RWPE2 (cell line): ENCODE results near the gene NMNAT2.

Experiments
- ATAC-seq: fragments of 200-7000 bp; cut with Tn5 transposase; 3 replicates; pipeline ENCODE4 v1.9.1; 2021; ENCODE audit warnings: low read depth
- DNase-seq: peaks from one replicate; pipeline ENCODE4 v3.0.0-alpha.2; 2020; ENCODE audit warnings: low spot score
- H3K27ac ChIP-seq: fragments of 450-650 bp; 2 replicates; pipeline ENCODE4 v1.5.1; 2017; ENCODE audit warnings: mild to moderate bottlenecking; ENCODE audit not compliant: poor library complexity, severe bottlenecking
- H3K27me3 ChIP-seq: fragments of 250-450 bp; sonication (Bioruptor Pico); 2 replicates; pipeline ENCODE4 v1.5.1; 2021; ENCODE audit warnings: mild to moderate bottlenecking, moderate library complexity; ENCODE audit not compliant: insufficient read depth, poor library complexity, severe bottlenecking
- H3K36me3 ChIP-seq: fragments of 250-450 bp; sonication (Bioruptor Pico); 2 replicates; pipeline ENCODE4 v1.5.1; 2020; ENCODE audit warnings: low read depth, mild to moderate bottlenecking, moderate library complexity
- H3K4me1 ChIP-seq: fragments of 250-450 bp; sonication (Bioruptor Pico); 2 replicates; pipeline ENCODE4 v1.5.1; 2021; ENCODE audit warnings: mild to moderate bottlenecking, moderate library complexity; ENCODE audit not compliant: insufficient read depth, poor library complexity, severe bottlenecking
- H3K4me3 ChIP-seq: fragments of 250-450 bp; sonication (Bioruptor Pico); 2 replicates; pipeline ENCODE4 v1.5.1; 2021; ENCODE audit warnings: mild to moderate bottlenecking, moderate library complexity; ENCODE audit not compliant: severe bottlenecking
- H3K9me3 ChIP-seq: fragments of 250-450 bp; sonication (Bioruptor Pico); 2 replicates; pipeline ENCODE4 v1.5.1; 2021; ENCODE audit warnings: mild to moderate bottlenecking, moderate library complexity; ENCODE audit not compliant: severe bottlenecking
- TF ChIP-seq, protein P1 (sequence below): fragments of 450-650 bp; IDR thresholded peaks from one replicate; pipeline ENCODE4 v1.5.1; 2017; ENCODE audit warnings: mild to moderate bottlenecking, moderate library complexity; ENCODE audit not compliant: poor library complexity, severe bottlenecking

NMNAT2 gene

DNA sequence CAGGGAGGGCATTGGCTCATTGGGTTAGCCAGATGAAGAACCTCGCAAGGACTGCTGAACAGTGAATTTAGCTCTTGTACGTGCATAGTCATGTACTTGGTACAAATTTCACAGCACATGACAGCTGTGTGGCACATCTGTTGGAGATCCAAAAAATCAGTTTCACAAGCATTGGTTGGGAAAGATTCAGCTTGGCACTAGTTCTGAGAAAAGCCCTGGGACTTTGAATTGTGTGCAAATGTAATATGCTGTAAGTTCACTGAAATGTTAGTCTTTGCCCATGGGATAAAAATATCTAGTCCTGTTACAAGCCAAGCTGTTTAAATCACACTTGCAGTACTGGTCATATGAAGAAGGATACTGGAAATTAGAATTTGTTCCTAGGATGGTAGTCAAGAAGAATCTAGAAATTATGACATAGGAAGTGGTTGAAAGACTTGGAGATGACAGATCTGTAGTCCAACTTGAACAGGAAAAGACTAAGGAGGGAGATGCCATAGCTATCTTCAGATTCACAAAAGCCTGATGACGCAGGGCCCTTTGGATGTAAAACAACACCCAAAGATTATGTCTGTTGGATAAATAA is 212.9 kb downstream of the NMNAT2 start:
- DNase-seq, result no peak
- no peaks in the 10 kb centered on the region for H3K27me3 ChIP-seq
- peaks cover 36% of the 10 kb centered on the region for H3K4me1 ChIP-seq
- no peaks in the 10 kb centered on the region for H3K9me3 ChIP-seq
- ATAC-seq, result no peak
- H3K4me3 ChIP-seq, result no peak overlapping the region
- H3K27ac ChIP-seq, result peak overlapping the region; percentile 96
- TF ChIP-seq, protein P1, sequence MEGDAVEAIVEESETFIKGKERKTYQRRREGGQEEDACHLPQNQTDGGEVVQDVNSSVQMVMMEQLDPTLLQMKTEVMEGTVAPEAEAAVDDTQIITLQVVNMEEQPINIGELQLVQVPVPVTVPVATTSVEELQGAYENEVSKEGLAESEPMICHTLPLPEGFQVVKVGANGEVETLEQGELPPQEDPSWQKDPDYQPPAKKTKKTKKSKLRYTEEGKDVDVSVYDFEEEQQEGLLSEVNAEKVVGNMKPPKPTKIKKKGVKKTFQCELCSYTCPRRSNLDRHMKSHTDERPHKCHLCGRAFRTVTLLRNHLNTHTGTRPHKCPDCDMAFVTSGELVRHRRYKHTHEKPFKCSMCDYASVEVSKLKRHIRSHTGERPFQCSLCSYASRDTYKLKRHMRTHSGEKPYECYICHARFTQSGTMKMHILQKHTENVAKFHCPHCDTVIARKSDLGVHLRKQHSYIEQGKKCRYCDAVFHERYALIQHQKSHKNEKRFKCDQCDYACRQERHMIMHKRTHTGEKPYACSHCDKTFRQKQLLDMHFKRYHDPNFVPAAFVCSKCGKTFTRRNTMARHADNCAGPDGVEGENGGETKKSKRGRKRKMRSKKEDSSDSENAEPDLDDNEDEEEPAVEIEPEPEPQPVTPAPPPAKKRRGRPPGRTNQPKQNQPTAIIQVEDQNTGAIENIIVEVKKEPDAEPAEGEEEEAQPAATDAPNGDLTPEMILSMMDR, result no peak
- peaks cover 95% of the 10 kb centered on the region for H3K36me3 ChIP-seq

DNA sequence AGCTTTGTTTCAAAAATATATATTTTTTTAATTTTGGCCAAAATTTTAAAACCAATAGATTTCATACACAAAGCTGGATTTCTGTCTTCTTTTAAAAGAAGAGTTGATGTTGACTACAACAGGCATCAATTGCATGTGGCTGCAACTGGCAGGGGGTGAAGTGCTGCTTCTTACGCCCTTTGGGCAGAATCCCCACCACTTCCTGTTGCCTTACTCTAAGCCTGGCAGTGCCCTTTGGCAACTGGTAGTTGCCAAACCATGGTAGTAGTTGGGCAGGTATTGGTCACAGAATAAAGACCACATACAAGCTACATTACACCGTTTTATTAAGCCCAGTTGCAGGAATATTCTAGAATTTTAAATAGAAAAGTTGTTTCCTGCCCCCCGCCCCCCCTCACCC is 215.1 kb downstream of the NMNAT2 start:
- DNase-seq (no peak), ATAC-seq (no peak)
- Histone ChIP-seq H3K27ac (peak overlapping the region; percentile 96), H3K27me3 (no peaks in the 10 kb centered on the region), H3K9me3 (no peaks in the 10 kb centered on the region), H3K4me1 (peaks cover 31% of the 10 kb centered on the region), H3K36me3 (peaks cover 91% of the 10 kb centered on the region), H3K4me3 (no peak overlapping the region)
- TF ChIP-seq, protein P1, result no peak

DNA sequence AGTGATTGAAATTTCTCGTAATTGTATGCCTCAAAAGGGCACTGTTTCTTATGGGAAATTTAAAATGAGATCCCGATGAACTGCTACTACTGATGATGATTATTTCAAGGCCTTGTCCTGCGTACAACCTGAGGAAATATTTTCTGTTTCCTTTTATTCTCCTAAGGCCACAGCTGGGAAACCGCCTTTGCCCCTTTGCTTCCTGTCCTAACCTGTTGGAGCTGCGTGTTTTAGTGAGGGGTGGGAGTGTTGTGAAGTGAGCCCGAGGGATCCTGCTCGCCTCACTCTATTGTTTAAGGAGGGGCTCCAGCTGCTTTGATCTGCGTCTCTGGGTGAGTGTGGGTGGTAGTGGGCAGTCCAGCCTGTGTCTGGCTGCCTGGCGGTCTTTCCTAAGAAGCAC is 217.7 kb downstream of the NMNAT2 start:
- no peaks in the 10 kb centered on the region for H3K9me3 ChIP-seq
- no peak overlapping the region for H3K4me3 ChIP-seq
- ATAC-seq, result no peak
- DNase-seq, result no peak
- TF ChIP-seq, protein P1, result no peak
- H3K36me3 ChIP-seq, result peaks cover 88% of the 10 kb centered on the region
- H3K27ac ChIP-seq, result peak overlapping the region; percentile 96
- peaks cover 38% of the 10 kb centered on the region for H3K4me1 ChIP-seq
- no peaks in the 10 kb centered on the region for H3K27me3 ChIP-seq

DNA sequence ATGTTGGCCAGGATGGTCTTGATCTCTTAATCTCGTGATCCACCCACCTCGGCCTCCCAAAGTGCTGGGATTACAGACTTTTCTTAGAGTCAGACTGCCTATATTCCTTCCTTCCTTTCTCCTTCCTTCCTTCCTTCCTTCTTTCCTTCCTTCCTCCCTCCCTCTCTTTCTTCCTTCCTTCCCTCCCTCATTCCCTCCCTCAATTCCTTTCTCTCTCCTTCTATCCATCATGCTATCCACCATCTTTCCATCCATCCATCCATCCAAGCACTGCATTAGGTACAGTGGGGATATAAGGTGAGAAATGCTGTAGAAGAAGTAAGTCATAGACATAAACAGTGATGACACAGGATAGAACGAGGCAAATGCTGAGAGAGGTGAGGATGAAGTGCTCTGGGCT is 218.9 kb downstream of the NMNAT2 start:
- Histone ChIP-seq H3K27me3 (no peaks in the 10 kb centered on the region), H3K4me1 (peaks cover 47% of the 10 kb centered on the region), H3K36me3 (peaks cover 88% of the 10 kb centered on the region), H3K4me3 (no peak overlapping the region), H3K9me3 (no peaks in the 10 kb centered on the region), H3K27ac (peak overlapping the region; percentile 96)
- ATAC-seq (no peak), DNase-seq (no peak)
- TF ChIP-seq, protein P1, result no peak

DNA sequence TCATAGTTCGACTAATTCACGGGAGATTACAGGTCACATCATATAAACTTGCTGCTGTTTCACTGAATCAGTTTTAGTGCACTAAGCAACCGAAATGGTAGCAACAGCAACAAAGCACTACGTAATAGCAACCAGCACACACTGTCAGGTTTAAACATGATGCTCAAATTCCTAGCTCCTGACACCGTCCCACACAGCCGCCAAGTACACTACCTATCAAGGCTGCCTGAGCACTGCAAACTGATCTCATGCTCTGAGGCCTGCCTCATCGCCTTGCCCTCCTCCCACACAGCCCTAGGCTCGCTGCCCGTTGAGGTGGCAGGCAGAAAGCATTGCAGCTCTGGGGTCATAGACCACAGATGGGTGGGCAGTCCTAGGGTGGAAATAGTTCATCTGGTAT is 219.7 kb downstream of the NMNAT2 start:
- Histone ChIP-seq H3K4me1 (peaks cover 53% of the 10 kb centered on the region), H3K9me3 (no peaks in the 10 kb centered on the region), H3K36me3 (peaks cover 83% of the 10 kb centered on the region), H3K27ac (peak overlapping the region; percentile 96), H3K4me3 (no peak overlapping the region), H3K27me3 (no peaks in the 10 kb centered on the region)
- TF ChIP-seq, protein P1, result no peak
- ATAC-seq (peak; percentile 90), DNase-seq (peak; percentile 81)
